Transverse colon (tissue), 3 donors: Measurements from ENCODE around the gene VPS13D.

Experiments used
- EP300 ChIP-seq: sonication (generic); formaldehyde crosslinking; IDR thresholded peaks from one replicate; pipeline ENCODE4 v1.6.1; 2017; ENCODE audit warnings: antibody characterized with exemption, low read depth
- TF ChIP-seq, protein P1 (sequence below), 5 experiments: fragments of 200-600 bp in 3 of 5; fragments of 450-650 bp in 2 of 5; sonication (generic) in 3 of 5; IDR thresholded peaks; 1 replicate in 2 of 5; 2 replicates in 3 of 5; pipeline ENCODE4 v1.5.1; 2016 to 2017; ENCODE audit warnings: antibody characterized with exemption in 5 of 5, inconsistent platforms in 3 of 5, mild to moderate bottlenecking in 2 of 5, moderate library complexity in 1 of 5

DNA sequence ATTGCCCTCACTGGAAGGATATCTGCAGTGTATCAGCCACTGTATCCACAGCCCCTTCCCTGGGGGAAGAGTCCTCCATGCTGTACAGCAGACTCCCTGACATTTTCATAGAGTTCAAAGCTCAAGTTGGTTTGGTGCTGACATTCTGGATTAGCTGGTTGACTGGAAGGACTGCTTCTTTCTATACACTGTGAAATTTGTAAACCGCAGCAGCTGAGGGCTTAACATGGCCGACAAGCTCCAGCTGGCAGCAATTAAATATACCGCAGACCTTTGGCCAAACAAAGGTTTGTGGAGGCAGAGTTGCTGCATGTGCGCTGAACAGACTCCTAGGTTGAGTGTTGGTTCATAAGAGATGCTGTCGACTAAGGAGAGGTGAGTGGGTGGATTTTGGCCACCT is 261.8 kb downstream of the VPS13D start:
- TF ChIP-seq, protein P1, sequence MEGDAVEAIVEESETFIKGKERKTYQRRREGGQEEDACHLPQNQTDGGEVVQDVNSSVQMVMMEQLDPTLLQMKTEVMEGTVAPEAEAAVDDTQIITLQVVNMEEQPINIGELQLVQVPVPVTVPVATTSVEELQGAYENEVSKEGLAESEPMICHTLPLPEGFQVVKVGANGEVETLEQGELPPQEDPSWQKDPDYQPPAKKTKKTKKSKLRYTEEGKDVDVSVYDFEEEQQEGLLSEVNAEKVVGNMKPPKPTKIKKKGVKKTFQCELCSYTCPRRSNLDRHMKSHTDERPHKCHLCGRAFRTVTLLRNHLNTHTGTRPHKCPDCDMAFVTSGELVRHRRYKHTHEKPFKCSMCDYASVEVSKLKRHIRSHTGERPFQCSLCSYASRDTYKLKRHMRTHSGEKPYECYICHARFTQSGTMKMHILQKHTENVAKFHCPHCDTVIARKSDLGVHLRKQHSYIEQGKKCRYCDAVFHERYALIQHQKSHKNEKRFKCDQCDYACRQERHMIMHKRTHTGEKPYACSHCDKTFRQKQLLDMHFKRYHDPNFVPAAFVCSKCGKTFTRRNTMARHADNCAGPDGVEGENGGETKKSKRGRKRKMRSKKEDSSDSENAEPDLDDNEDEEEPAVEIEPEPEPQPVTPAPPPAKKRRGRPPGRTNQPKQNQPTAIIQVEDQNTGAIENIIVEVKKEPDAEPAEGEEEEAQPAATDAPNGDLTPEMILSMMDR (IDR thresholded peaks at IDR 0.05): no peak
- no peak for TF ChIP-seq EP300
